ENCODE data around the gene RMRP. TPM values are rescaled to one million over a fixed set of nuclear protein-coding genes. Genes with fewer than 3 reads are reported as not detected.

The RMRP gene
- total RNA-seq: 4,811 and 5,239 TPM in 2 replicates

DNA sequence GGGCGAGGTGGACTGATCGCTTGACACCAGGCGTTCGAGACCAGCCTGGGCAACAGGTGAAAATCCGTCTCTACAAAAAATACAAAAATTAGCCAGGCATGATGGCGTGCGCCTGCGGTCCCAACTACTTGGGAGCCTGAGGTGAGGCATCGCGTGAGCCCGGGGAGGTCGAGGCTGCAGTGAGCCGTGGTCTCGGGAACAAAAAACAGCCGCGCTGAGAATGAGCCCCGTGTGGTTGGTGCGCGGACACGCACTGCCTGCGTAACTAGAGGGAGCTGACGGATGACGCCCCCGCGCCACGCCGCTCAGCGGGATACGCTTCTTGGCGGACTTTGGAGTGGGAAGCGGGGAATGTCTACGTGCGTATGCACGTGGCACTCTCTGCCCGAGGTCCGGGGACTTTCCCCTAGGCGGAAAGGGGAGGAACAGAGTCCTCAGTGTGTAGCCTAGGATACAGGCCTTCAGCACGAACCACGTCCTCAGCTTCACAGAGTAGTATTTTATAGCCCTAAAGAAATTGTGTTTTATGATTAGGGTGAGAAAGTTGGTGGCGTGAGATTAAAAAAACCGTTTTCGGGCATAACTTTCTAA lies at the start of gene RMRP:
RMRP (minus strand) TSS at position 474 of the 591 bp plus-strand sequence.
- intact Hi-C loops (cut with micrococcal nuclease): loop anchor here (1.0 to 10.0 kb wide), 17 partner anchors 8 to 1033 kb away; partner anchors contain the start of genes ARHGEF39, ARID3C, CREB3 and DCTN3

DNA sequence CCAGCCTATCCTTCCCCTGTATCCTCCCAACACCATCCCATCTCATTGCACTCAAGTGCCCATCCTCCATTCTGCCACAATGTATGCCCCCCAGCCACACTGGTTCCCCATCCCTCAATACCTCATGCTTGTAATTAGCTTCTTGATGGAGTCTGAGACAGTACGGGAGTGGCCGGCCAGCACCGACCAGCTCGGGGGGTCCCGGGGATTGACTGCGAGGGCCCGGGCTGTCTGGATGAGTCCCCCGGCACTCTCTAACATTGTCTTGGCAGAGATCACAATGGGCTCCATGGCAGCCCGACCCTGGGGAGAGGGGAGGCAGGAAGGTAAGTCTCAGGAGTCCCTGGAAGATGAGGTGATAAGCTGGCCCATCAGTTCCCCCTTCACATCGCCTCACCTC lies 49.1 kb upstream of the RMRP start:
- intact Hi-C loops (cut with micrococcal nuclease): no loop called here

DNA sequence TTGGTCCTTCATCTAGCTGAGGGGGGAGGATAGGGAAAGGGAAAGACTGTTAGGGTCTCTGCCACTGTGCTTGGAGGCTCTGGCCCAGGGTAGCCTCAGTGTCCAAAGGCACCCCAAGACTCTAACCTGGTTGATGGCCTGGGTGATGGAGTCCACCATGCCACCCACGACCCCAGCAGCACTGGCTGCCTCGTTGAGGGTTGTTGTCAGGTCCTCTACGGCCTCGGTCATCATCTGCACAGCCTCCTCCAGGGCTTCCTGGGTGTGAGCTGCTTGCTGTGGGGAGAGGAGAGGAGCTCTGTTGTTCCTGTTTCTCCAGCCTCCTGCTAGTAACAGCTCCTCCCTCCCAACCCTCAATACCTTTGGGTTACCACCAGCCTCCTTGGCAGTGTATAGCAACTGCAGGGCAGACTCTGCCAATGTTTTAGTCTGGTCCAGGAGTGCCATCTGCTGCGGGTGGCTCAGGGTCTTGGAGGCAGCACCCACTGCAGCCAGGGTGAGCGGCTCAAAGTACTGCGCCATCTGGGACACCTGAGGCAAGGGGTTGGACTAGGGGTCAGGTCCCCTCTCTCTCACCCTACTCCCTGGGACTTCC lies 48.1 kb upstream of the RMRP start:
- intact Hi-C loops (cut with micrococcal nuclease): no loop called here

DNA sequence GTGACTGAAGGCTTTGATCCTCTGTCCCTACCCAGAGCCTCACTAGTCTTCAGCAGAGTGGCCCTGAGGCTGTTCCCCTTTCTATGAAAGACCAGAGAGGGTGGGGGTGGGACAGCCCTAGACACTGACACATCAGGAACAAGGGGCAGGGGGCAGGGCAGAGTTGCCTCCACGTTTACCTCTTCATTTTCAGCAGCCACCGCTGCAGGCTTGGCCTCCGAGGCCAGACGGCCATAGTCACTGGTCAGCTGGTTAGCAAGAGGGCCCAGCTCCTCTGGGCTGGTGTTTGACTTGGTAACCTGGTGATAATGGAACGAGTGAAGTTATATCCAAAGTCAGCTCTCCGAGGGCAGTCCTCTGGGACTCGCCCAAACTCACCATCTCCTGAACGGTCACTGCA lies 47.6 kb upstream of the RMRP start:
- intact Hi-C loops (cut with micrococcal nuclease): no loop called here

DNA sequence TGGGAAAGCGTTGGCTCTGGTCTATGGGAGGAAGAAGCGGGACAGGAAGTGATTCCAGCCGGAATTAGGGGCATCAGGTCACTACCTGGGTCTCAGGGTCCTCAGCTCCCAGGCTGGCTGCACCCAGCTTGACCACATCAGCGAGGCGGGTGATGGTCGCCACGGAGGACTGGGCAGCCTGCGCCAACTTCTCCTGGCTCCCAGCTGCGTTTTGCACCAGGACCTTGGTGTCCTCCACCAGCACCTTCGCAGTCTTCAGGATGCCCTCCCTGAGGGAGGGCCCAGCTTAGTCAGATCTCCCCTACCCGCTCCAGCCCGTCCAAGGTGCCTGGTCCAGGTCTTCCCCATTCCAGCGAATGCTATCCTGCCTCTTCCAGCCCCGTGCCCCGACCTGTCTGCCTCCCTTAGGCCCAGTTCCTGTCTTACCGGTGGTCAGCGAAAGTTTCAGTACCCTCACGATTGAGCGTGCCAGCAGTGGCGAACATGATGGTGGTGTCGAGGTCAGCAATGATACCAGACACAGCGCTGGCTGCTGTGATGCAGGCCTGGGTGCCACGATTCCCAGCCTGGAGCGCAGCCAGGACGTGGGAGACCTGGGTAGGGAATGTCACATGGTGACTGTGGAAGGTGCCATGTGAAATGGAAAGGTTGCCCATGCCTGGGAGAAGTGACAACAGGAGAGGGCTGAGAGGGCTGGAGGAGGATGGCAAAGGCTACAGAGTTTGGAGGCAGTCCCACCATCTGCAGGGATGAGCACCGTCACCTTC lies 46.3 kb upstream of the RMRP start:
- intact Hi-C loops (cut with micrococcal nuclease): no loop called here

DNA sequence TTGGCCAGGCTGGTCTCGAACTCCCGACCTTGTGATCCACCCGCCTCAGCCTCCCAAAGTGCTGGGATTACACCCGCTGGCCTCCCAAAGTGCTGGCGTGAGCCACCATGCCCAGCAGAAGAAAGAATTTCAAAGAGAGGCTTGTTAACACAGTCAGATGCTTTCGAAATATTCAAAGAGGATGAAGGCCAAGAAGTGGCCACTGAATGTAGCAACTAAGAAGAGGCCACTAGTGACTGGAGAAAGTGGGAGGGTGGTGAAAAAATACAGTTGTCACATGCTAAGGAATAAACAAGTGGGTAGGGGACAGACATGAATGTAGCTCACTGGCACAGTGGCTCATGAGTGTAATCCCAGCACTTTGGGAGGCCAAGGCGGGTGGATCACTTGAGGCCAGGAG lies 44.9 kb upstream of the RMRP start:
- intact Hi-C loops (cut with micrococcal nuclease): no loop called here

DNA sequence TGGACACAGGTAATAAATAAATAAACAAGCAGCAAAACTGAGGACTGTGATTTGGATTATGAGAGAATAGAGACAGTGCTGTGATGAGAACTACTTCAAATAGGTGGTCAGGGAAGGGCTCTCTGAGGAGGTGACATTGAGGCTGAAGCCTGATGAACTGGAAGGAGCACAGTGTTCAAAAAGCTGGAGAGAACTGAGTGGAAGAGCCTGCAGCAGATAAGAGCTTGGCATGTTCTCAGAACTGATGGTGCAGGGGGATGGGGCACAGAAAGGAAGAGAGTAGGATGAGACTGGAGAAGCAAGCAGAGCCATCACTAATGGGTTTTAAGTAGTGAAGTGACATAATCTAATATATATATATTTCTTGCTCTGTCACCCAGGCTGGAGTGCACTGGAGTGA lies 43.1 kb upstream of the RMRP start:
- intact Hi-C loops (cut with micrococcal nuclease): no loop called here

DNA sequence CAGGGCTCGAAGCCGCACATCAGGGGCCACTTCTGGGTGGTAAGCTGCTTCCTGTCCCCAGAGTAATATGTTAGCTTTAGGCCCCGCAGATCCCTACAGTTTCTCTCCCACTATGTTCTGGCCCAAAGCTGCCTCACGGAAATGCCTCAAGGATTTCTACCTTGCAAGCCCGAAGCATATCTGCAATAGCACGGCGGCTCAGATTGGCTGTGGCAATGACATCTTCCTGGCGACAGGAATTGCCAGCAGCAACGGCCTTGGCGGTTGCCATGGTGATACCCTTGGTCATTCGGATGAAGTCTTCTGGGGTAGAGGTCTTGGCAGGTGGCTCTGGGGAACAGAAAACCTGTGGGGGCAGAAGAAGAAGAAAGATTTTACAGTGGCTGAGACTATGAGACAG lies 42.2 kb upstream of the RMRP start:
- intact Hi-C loops (cut with micrococcal nuclease): no loop called here

DNA sequence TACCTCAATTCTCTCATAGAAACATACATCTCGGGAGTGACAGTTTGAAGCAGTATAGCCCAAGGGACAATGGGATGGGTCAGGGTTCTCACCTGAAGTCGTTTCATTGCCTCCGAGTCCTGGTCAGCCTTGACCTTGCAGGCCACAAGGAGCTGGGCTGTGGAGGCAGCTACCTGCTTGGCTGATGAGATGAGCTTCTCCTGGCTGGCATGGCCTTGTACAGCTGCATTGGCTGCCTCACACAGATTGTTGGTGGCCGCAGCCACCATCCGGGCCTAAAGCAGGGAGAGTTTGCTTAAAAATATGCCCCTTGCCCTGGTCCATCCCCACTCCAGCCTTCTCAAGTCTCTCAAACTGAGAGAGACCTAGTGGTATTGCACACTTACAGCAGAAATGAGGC lies 40.4 kb upstream of the RMRP start:
- intact Hi-C loops (cut with micrococcal nuclease): no loop called here

DNA sequence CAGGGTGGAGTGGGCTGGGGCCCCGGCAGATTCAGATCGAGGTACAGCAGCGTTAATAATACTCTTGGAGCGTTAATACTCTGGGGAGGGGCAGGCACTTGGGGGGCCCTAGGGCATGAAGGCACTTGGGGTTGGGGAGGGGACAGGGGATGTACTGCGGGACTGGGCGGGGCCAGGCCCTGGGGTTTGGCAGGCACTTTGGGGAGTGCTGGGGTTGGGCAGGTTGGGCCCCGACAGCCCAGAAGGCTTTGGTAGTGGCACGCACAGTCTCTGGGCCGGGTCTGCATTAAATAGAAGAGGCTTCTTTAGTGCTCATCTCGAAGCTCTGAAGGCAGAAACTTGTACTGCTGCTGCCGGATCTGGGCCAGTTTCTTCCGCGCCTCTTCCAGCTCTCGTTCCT lies 39.7 kb upstream of the RMRP start:
- intact Hi-C loops (cut with micrococcal nuclease): no loop called here

DNA sequence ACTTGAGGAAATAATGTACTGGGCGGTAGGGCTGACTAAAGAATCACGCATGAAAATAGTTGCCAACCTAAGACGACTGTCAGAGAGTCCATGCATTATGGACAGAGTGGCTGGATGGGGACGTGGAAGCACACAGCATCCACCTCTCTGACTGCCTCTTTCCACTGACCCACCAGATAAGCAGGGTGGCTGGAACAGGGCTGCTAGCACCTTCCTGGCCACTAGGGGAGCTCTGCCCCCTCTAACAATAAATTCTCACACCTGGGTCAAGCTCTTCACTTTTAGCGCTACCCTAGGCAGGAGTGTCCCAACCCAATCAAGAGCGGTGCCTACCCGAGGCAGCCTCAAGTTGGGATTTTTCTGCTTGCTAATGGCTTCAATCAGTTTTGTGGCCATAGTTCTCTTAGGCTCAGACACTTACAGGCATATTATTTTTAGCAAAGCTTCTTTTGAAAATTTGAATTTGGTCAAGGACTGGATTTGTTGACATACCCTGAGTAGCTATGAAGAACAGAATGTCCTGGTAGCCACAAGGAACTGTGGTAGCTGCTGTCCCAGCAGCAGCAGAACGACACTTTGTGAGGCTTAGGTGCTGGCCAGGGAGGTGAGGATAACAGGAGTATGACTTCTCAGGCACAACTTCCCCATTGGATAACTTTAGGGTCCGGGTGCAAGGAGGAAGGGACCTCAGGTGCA lies 38.8 kb upstream of the RMRP start:
- intact Hi-C loops (cut with micrococcal nuclease): loop anchor here (1.0 kb wide), 5 partner anchors 32 to 215 kb away; partner anchors contain the start of genes CCDC107 and RMRP

DNA sequence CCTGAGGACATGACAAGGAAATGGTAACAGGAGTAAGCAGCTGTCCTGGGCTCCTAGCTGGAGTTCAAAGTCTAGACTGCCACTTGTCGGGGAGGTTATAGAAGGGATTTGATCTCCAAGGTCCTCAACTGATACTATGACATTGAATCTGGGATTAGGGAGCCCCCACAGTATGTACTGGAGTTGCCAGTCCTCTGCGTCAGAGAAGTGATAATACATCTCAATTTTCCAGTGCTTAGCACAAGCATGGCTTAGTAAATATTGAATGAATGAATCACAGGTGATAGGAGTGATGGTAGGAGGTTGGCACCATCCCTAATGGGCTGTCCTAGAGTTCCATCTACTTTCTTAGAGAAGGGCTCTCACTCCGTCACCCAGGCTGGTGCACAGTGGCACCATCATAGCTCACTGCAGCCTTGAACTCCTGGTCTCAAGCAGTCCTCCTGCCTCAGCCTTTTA lies 38.2 kb upstream of the RMRP start:
- intact Hi-C loops (cut with micrococcal nuclease): loop anchor here (1.0 kb wide), 5 partner anchors 32 to 215 kb away; partner anchors contain the start of genes CCDC107 and RMRP

DNA sequence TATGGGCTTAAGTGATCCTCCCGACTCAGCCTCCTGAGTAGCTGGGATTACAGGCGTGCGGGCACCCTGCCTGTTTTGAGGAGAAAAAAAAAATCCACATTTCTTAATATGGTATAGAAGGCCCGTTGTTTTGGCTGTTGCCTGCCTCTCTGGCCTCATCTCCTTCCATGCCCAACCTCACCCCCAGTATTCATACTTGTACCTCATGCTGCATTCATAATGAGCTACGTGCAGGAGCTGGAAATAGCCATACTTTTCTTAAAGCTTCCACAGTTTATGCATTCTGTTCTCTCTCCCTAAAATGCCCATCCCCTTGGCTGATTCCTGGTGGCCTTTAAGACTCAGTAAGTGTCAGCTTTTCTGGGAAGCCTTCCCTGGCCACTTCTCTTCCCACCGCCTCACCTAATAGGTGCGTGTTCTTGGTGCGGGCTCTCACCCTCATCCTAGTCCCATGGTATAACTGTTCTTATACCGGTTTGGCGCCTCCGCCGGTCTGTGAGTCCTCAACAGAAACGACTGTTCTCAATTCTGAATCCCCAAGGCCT lies 34.0 kb upstream of the RMRP start:
- intact Hi-C loops (cut with micrococcal nuclease): no loop called here

DNA sequence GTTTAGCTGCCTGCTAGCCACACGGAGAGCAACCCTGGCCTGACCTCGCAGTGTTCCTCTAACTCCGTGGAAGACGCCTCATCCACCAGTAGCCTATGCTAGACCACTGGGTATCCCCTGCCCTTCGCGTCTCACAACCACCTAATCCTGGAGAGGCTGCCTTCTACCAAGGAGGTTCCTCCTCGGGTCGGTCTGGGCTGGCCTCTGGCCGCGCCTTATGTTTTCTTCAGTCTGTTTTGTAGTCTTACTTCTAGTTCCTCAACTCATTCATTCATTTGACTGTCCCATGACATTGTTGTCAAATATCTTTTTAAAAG lies 33.5 kb upstream of the RMRP start:
- intact Hi-C loops (cut with micrococcal nuclease): no loop called here

DNA sequence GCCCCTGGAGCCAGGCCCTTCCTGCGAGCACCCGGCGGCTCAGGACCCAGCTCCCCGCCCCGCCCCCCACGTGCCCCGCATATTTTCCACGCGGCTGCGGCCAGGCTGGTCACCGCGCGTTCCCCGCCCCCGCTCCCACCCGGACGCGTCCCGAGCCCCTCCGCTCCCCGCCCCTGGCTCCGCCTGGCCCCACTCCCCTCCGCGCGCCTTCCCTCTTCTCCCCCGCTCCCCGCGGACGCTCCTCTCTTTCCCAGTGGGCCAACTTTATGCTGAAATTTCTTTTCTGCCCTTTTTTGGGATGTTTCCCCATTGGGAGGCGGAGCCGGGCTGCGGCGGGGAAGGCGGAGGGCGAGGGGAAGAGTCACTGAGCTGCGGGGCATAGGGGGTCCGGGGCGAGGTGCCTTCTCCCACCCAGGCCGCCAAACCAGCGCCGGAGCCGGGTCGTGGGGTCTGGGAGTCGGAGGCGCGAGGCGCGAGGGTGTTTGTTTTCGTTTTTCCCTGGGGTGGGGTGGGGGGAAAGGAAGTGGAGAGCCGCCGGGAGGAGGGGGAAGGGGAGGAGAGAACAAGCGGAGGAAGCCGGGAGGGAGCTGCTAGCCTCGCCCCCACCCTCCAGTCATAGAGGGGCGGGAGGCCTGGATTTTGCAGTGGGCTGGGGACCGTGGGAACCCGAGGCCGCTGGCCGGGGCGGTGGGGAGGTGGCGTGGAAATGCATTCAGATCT lies 33.0 kb upstream of the RMRP start:
- intact Hi-C loops (cut with micrococcal nuclease): no loop called here

DNA sequence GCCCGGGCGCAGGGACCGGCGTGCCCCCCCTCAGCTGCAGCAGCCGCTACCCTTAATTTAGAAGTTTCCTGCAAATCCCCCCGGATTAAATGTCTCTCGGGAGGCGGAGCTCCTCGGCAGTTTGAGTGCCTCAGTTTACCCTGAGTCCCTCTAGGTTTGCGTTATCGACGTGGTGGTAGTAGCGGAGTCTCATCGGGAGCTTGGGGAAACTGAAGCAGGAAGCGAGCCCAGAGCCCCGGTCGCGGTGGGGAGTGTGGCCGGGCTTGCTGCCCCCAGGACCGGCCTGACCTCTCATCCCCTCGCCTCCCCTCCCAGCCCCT lies 32.4 kb upstream of the RMRP start:
- intact Hi-C loops (cut with micrococcal nuclease): no loop called here

DNA sequence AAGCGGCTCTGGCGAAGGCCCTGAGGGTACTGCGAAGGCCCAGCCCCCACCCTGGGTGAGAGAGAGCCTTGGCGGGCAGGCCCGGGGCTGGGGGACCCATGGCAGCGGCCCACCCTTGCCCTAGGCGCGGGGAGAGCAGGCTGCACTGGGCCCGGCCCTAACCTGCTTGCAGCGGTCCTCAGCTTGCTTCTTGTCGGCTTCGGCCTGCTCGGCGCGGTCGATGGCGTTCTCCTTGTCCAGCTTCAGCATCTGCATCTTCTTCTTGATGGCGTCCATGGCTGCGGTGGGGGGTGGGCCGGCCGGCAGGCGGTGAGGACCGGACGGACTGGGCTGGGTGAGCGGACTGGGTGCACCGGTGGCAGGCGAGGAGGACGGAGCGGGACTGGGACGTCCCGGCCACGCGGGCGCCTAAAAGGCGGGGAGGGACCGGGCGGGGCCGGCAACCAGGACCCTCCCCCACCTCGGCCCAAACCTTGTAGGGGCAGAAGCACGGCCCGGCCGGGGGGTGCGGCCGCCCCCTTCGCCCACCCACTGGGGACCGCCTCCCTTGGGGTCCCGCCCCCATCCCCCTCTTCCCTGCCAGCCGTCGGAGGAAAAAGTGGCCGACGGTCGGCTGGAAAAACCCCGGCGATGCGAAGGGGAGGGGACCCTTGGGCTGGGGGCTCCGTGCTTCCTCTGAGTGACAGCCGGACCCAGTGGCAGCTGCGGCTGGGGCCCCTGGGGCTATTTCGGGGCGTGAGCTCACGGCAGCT lies 31.9 kb upstream of the RMRP start, which contains the start of gene TPM2:
TPM2 (minus strand) TSS at position 384 of the 752 bp plus-strand sequence; CDS start at position 276, 108 bp downstream.
- intact Hi-C loops (cut with micrococcal nuclease): no loop called here

DNA sequence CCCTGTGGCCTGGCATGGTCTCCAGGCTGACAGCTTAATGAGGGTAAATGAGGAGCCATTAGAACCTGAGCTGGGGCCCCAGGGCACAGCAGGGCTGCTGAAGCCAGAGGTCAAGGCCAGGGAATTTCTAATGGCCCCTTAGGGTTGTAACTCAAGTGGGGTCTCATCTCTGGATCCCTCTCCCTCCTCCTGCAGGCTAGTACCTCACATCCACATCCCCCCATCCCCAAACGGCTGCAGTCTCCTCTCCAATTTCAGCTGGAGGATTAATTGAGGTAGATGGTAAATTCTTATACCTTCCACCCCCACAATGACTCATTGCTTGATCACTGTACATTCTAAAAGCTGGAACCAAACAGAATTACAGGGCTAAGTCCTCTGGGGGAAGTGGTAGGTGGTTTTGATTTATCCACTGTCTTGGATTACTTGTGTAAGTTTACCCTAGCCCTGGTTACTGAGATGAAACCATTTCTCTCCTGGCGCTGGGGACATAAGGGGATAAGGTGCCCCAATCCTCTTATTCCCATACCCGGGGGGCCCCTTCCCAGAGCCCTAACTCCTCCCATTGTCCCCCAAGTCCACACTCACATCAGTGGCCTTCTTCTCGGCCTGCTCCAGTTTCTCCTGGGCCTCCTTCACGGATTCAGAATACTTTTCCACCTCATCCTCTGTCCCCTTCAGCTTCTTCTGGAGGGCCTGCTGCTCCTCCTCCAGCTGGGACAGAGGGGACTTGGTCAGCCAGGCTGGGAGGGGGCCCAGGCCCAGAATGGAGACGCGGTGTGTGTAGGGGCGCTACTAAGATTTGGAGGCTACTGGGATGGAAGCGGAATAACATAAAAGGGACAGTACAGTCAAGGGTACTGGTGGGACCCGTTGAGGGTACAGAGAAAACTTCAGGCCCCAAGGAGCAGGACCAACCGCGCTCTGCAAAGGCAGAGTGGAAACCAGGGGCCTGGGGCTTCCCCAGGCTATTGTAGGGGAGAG lies 31.0 kb upstream of the RMRP start:
- intact Hi-C loops (cut with micrococcal nuclease): loop anchor here (1.0 kb wide), 1 partner anchor 31 kb away; the partner anchor contains the start of genes CCDC107 and RMRP

Measured in T-helper 1 cell treated with Interleukin-12 subunit alpha and Interleukin-12 subunit beta and Interleukin-4 antibody, amounts not matched to agents 30 ng/mL and 1 ng/mL, for 36 hours (primary cell).